IMR-90 (cell line): ENCODE measurements around the gene CSNK2A3. TPM values are rescaled to one million over a fixed set of nuclear protein-coding genes. Genes with fewer than 3 reads are reported as not detected.

ENCODE experiments used
- ATAC-seq: fragments of 200-7000 bp; cut with Tn5 transposase; 2 replicates; pipeline ENCODE4 v1.9.1; 2020; ENCODE audit warnings: low read depth, mild to moderate bottlenecking, moderate library complexity
- BruUV-seq: library from RNA; stranded (reverse); fragments of 400-500 nt; replicated peaks from 2 replicates; lab custom pipeline; 2021; lab: Mats Ljungman, UMichigan
- CTCF ChIA-PET: fragments of 300-600 bp; formaldehyde crosslinking; extraction: SDS; loops from one replicate; lab custom pipeline; 2021; ENCODE audit warnings: antibody characterized with exemption; lab: Yijun Ruan, JAX
- POLR2A ChIA-PET: fragments of 300-600 bp; sonication (Branson Sonifier 250); formaldehyde crosslinking; loops from one replicate; lab custom pipeline; 2022; ENCODE audit warnings: antibody characterized with exemption; ENCODE audit not compliant: unreplicated experiment; lab: Charles Lee
- DNase-seq: peaks from one replicate; pipeline ENCODE4 v3.0.0; 2013
- H2AFZ ChIP-seq: replicated peaks from 2 replicates; pipeline ENCODE3; 2013; ENCODE audit warnings: low read length, mild to moderate bottlenecking; ENCODE audit not compliant: poor library complexity
- H2AK5ac ChIP-seq: 2 replicates; pipeline ENCODE4 v1.6.1; 2013; ENCODE audit warnings: low read depth, low read length, inconsistent platforms
- H2AK9ac ChIP-seq: replicated peaks from 2 replicates; pipeline ENCODE3; 2013; ENCODE audit warnings: mild to moderate bottlenecking, low read depth, low read length, moderate library complexity; ENCODE audit not compliant: poor library complexity
- H2BK120ac ChIP-seq: 2 replicates; pipeline ENCODE4 v1.6.1; 2013; ENCODE audit warnings: low read depth, low read length, inconsistent platforms
- H2BK15ac ChIP-seq: 3 replicates; pipeline ENCODE4 v1.6.1; 2013; ENCODE audit warnings: low read depth, low read length, inconsistent platforms
- H2BK20ac ChIP-seq: 2 replicates; pipeline ENCODE4 v1.6.1; 2013; ENCODE audit warnings: low read depth, mild to moderate bottlenecking, inconsistent platforms, low read length, moderate library complexity
- H2BK5ac ChIP-seq: 2 replicates; pipeline ENCODE4 v1.6.1; 2013; ENCODE audit warnings: mild to moderate bottlenecking, low read depth, low read length, inconsistent platforms; ENCODE audit not compliant: poor library complexity, severe bottlenecking
- H3K14ac ChIP-seq: replicated peaks from 2 replicates; pipeline ENCODE4 v1.6.1; 2013; ENCODE audit warnings: low read depth, low read length, inconsistent platforms
- H3K18ac ChIP-seq: 2 replicates; pipeline ENCODE4 v1.6.1; 2013; ENCODE audit warnings: low read depth, low read length, control low read depth
- H3K23ac ChIP-seq: 2 replicates; pipeline ENCODE4 v1.6.1; 2013; ENCODE audit warnings: low read depth, low read length, inconsistent platforms
- H3K27ac ChIP-seq: 2 replicates; pipeline ENCODE4 v1.5.1; 2013; ENCODE audit warnings: mild to moderate bottlenecking, control low read depth, low read length; ENCODE audit not compliant: insufficient read depth
- H3K27me3 ChIP-seq: 2 replicates; pipeline ENCODE4 v1.6.1; 2013; ENCODE audit warnings: low read length; ENCODE audit not compliant: control insufficient read depth, insufficient read depth
- H3K36me3 ChIP-seq: 2 replicates; pipeline ENCODE4 v1.6.1; 2013; ENCODE audit warnings: low read length, mixed read lengths; ENCODE audit not compliant: control insufficient read depth, insufficient read depth
- H3K4ac ChIP-seq: 2 replicates; pipeline ENCODE4 v1.6.1; 2013; ENCODE audit warnings: low read depth, low read length, inconsistent platforms
- H3K4me1 ChIP-seq: 2 replicates; pipeline ENCODE4 v1.6.1; 2013; ENCODE audit warnings: low read length, mixed read lengths; ENCODE audit not compliant: control insufficient read depth, insufficient read depth
- H3K4me2 ChIP-seq: 2 replicates; pipeline ENCODE4 v1.6.1; 2013; ENCODE audit warnings: low read depth, mild to moderate bottlenecking, control low read depth, low read length, moderate library complexity
- H3K4me3 ChIP-seq: 2 replicates; pipeline ENCODE4 v1.5.1; 2013; ENCODE audit warnings: low read depth, mild to moderate bottlenecking, control low read depth, low read length, moderate library complexity; ENCODE audit not compliant: insufficient read depth
- H3K56ac ChIP-seq: 2 replicates; pipeline ENCODE4 v1.6.1; 2013; ENCODE audit warnings: low read length, inconsistent platforms; ENCODE audit not compliant: insufficient read depth; ENCODE audit errors: extremely low read depth
- H3K79me1 ChIP-seq, 2 experiments: 2 replicates each; pipeline ENCODE4 v1.6.1; 2013; ENCODE audit warnings: low read length in 2 of 2, inconsistent platforms in 1 of 2, low read depth in 1 of 2
- H3K9ac ChIP-seq: 2 replicates; pipeline ENCODE4 v1.6.1; 2013; ENCODE audit warnings: low read depth, low read length, control low read depth
- H3K9me1 ChIP-seq: 2 replicates; pipeline ENCODE4 v1.6.1; 2013; ENCODE audit warnings: low read length, inconsistent platforms; ENCODE audit not compliant: insufficient read depth
- H3K9me3 ChIP-seq: 2 replicates; pipeline ENCODE4 v1.6.1; 2013; ENCODE audit warnings: low read length; ENCODE audit not compliant: control insufficient read depth, insufficient read depth
- H4K20me1 ChIP-seq: 2 replicates; pipeline ENCODE4 v1.6.1; 2013; ENCODE audit warnings: low read length, inconsistent platforms; ENCODE audit not compliant: insufficient read depth
- H4K5ac ChIP-seq: 2 replicates; pipeline ENCODE4 v1.6.1; 2013; ENCODE audit warnings: mild to moderate bottlenecking, low read depth, low read length, control low read depth
- H4K8ac ChIP-seq, 2 experiments: 2 replicates each; pipeline ENCODE4 v1.6.1; 2013; ENCODE audit warnings: low read depth in 2 of 2, low read length in 2 of 2, control low read depth in 1 of 2, inconsistent platforms in 1 of 2
- H4K91ac ChIP-seq: 2 replicates; pipeline ENCODE4 v1.6.1; 2013; ENCODE audit warnings: low read depth, low read length, inconsistent platforms; ENCODE audit not compliant: insufficient read depth
- BHLHE40 ChIP-seq: fragments of 150-350 bp; IDR thresholded peaks from 2 replicates; pipeline ENCODE4 v1.6.1; 2016; ENCODE audit warnings: mild to moderate bottlenecking, low read depth, low read length
- CEBPB ChIP-seq: IDR thresholded peaks from 2 replicates; pipeline ENCODE4 v1.6.1; 2012; ENCODE audit warnings: low read depth, low read length, improper control_type of control experiment
- CHD1 ChIP-seq: IDR thresholded peaks from 2 replicates; pipeline ENCODE4 v1.6.1; 2012; ENCODE audit warnings: low read depth, low read length, improper control_type of control experiment
- FOS ChIP-seq: fragments of 150-350 bp; IDR thresholded peaks from 2 replicates; pipeline ENCODE4 v1.6.1; 2016; ENCODE audit warnings: low read depth, low read length
- MAFK ChIP-seq: IDR thresholded peaks from 2 replicates; pipeline ENCODE4 v1.6.1; 2012; ENCODE audit warnings: low read depth, low read length, improper control_type of control experiment
- MAZ ChIP-seq: IDR thresholded peaks from 2 replicates; pipeline ENCODE4 v1.6.1; 2012; ENCODE audit warnings: low read depth, mild to moderate bottlenecking, low read length, improper control_type of control experiment, moderate library complexity, borderline replicate concordance
- MXI1 ChIP-seq: IDR thresholded peaks from 2 replicates; pipeline ENCODE4 v1.6.1; 2012; ENCODE audit warnings: low read depth, mild to moderate bottlenecking, low read length, moderate library complexity, borderline replicate concordance
- NFE2L2 ChIP-seq: fragments of 150-350 bp; IDR thresholded peaks from 2 replicates; pipeline ENCODE4 v1.6.1; 2016; ENCODE audit warnings: low read depth, mild to moderate bottlenecking, low read length
- POLR2A ChIP-seq: IDR thresholded peaks from 2 replicates; pipeline ENCODE4 v1.6.1; 2012; ENCODE audit warnings: mild to moderate bottlenecking, low read depth, low read length
- RAD21 ChIP-seq: IDR thresholded peaks from 2 replicates; pipeline ENCODE4 v1.6.1; 2012; ENCODE audit warnings: low read length, improper control_type of control experiment
- RCOR1 ChIP-seq: IDR thresholded peaks from 2 replicates; pipeline ENCODE4 v1.6.1; 2012; ENCODE audit warnings: mild to moderate bottlenecking, low read length, improper control_type of control experiment; ENCODE audit not compliant: insufficient replicate concordance
- SMC3 ChIP-seq: fragments of 150-350 bp; IDR thresholded peaks from 2 replicates; pipeline ENCODE4 v1.6.1; 2016; ENCODE audit warnings: low read depth, mild to moderate bottlenecking, antibody characterized with exemption, low read length, moderate library complexity
- WGBS, 2 experiments: methylation state at CpG; one replicate each; pipeline versions ENCODE4 v1.1.5 to v1.1.7; 2013; ENCODE audit warnings: missing lambda C conversion rate in 2 of 2; ENCODE audit not compliant: insufficient read length in 1 of 2; ENCODE audit errors: extremely low coverage in 2 of 2; 5-methylcytosine and 5-hydroxymethylcytosine counted together
- dilution Hi-C: fragments of 300-500 bp; cut with HindIII; formaldehyde crosslinking; loops from one replicate; pipeline ENCODE4 v1.14.3; 2018; ENCODE audit warnings: low sequenced_read_pairs; ENCODE audit not compliant: unreplicated experiment
- in situ Hi-C: fragments of 300-500 bp; cut with MboI; formaldehyde crosslinking; loops from 3 replicates; pipeline ENCODE4 v1.14.3; 2019; ENCODE audit warnings: low sequenced_read_pairs, inconsistent platforms, mixed read lengths
- intact Hi-C: fragments of 100-400 bp; cut with micrococcal nuclease; formaldehyde crosslinking; loops from 2 replicates; pipeline ENCODE4 v1.10.0; 2022
- polyA plus RNA-seq, 3 experiments: library from polyadenylated mRNA; depleted of rRNA; stranded (reverse); fragments of >200 nt; gene quantifications; 2 replicates each; pipeline ENCODE4 v1.2.3, GENCODE V29; 2012; ENCODE audit warnings: low replicate concordance in 1 of 3
- total RNA-seq: library from RNA; depleted of rRNA; stranded (reverse); fragments of >200 nt; gene quantifications from 2 replicates; pipeline ENCODE4 v1.2.3, GENCODE V29; 2012
- TF ChIP-seq, protein P1 (sequence below): fragments of 150-350 bp; IDR thresholded peaks from 2 replicates; pipeline ENCODE4 v1.6.1; 2017; ENCODE audit warnings: mild to moderate bottlenecking, antibody characterized with exemption, low read length, low read depth
- TF ChIP-seq, protein P2 (sequence below): fragments of 150-350 bp; IDR thresholded peaks from 2 replicates; pipeline ENCODE4 v1.6.1; 2016; ENCODE audit warnings: low read depth, mild to moderate bottlenecking, low read length, moderate library complexity, borderline replicate concordance

CSNK2A3 gene
- total and polyA plus RNA-seq, 2 of the 4 experiments (the other 2 are of a cell fraction) = 1.2 to 3.2 TPM

- Histone ChIP-seq H3K36me3 (no peaks in the 10 kb centered on the region), H2AK5ac (no peak overlapping the region), H4K91ac (no peak overlapping the region), H3K27ac (no peak overlapping the region), H2BK20ac (no peak overlapping the region), H3K56ac (no peak overlapping the region), H2AFZ (no peak overlapping the region), H3K9ac (no peak overlapping the region), H3K27me3 (peaks cover 39% of the 10 kb centered on the region), H2BK5ac (no peak overlapping the region), H2BK15ac (no peak overlapping the region), H2BK120ac (no peak overlapping the region), H4K5ac (no peak overlapping the region), H3K79me1 (no peaks in the 10 kb centered on the region), H4K20me1 (0 out of 2 replicates have a peak, but pooled peaks cover 4% of the 10 kb centered on the region), H3K4me2 (no peak overlapping the region), H3K18ac (no peak overlapping the region), H3K23ac (no peak overlapping the region), H2AK9ac (no peak overlapping the region), H4K8ac (no peak overlapping the region), H3K4me1 (peaks cover 14% of the 10 kb centered on the region), H3K9me3 (no peaks in the 10 kb centered on the region; the same call in 1 of the 2 replicates), H3K4me3 (no peak overlapping the region), H3K4ac (no peak overlapping the region), H3K14ac (no peak overlapping the region), H3K9me1 (peaks cover 7% of the 10 kb centered on the region; the same call in 1 of the 2 replicates)
- in situ Hi-C loops (no loop called here), dilution Hi-C loops (no loop called here), intact Hi-C loops (no loop called here)
- 92% methylated on average over 2 of the region's 4 CpGs; no CpG with 5 or more reads in 1 of the 2 experiments for WGBS, 2 experiments
- ATAC-seq = no peak
- BruUV-seq = no TSS peak
- DNase-seq = no peak
- ChIA-PET POLR2A (no interaction called here), CTCF (interaction anchor here (0.7 kb wide), 1 partner anchor 16 kb away, joined by 3 read pairs; no protein-coding TSS in a partner anchor)
- TF ChIP-seq MAFK (no peak), CEBPB (no peak), CHD1 (no peak), MAZ (no peak), RCOR1 (no peak), RAD21 (no peak), MXI1 (no peak), FOS (no peak), POLR2A (no peak), BHLHE40 (no peak), NFE2L2 (no peak), SMC3 (no peak)
- TF ChIP-seq, protein P1, sequence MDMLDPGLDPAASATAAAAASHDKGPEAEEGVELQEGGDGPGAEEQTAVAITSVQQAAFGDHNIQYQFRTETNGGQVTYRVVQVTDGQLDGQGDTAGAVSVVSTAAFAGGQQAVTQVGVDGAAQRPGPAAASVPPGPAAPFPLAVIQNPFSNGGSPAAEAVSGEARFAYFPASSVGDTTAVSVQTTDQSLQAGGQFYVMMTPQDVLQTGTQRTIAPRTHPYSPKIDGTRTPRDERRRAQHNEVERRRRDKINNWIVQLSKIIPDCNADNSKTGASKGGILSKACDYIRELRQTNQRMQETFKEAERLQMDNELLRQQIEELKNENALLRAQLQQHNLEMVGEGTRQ = no peak
- TF ChIP-seq, protein P2, sequence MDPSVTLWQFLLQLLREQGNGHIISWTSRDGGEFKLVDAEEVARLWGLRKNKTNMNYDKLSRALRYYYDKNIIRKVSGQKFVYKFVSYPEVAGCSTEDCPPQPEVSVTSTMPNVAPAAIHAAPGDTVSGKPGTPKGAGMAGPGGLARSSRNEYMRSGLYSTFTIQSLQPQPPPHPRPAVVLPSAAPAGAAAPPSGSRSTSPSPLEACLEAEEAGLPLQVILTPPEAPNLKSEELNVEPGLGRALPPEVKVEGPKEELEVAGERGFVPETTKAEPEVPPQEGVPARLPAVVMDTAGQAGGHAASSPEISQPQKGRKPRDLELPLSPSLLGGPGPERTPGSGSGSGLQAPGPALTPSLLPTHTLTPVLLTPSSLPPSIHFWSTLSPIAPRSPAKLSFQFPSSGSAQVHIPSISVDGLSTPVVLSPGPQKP = no peak
Measured at GRCh38 chr11:11346303-11346702, 6.7 kb downstream of the CSNK2A3 start.
